ENCODE results near the gene FSHB. TPM values are rescaled to one million over a fixed set of nuclear protein-coding genes. Genes with fewer than 3 reads are reported as not detected.

The FSHB gene
- total RNA-seq, 1 donor from 2014 or later: not detected

- H3K9me3 ChIP-seq: peaks cover 5% of the 10 kb centered on the region
- H3K27me3 ChIP-seq (ENCODE audit: low read depth): no peaks in the 10 kb centered on the region
- H3K4me3 ChIP-seq: no peak overlapping the region
- DNase-seq (no peak), ATAC-seq (no peak)
- H3K36me3 ChIP-seq: no peaks in the 10 kb centered on the region
- H3K27ac ChIP-seq: no peak overlapping the region
- TF ChIP-seq CTCF (IDR thresholded peaks at IDR 0.05): no peak
- intact Hi-C loops (cut with DNase I): no loop called here
- H3K4me1 ChIP-seq: no peaks in the 10 kb centered on the region
Measured at GRCh38 chr11:30225642-30226041, 5.2 kb upstream of the FSHB start.

GRCh38 chr11:30228323-30228884 is 2.4 kb upstream of the FSHB start:
- no peak overlapping the region for H3K27ac ChIP-seq
- no peaks in the 10 kb centered on the region for H3K27me3 ChIP-seq (ENCODE audit: low read depth)
- no peaks in the 10 kb centered on the region for H3K36me3 ChIP-seq
- H3K4me1 ChIP-seq: no peaks in the 10 kb centered on the region
- peaks cover 5% of the 10 kb centered on the region for H3K9me3 ChIP-seq
- intact Hi-C loops (cut with DNase I): no loop called here
- TF ChIP-seq CTCF (IDR thresholded peaks at IDR 0.05): no peak
- DNase-seq (no peak), ATAC-seq (no peak)
- no peak overlapping the region for H3K4me3 ChIP-seq

- Histone ChIP-seq H3K27ac (no peak overlapping the region), H3K4me1 (no peaks in the 10 kb centered on the region), H3K36me3 (no peaks in the 10 kb centered on the region), H3K27me3 (ENCODE audit: low read depth) (no peaks in the 10 kb centered on the region), H3K9me3 (no peaks in the 10 kb centered on the region), H3K4me3 (no peak overlapping the region)
- DNase-seq (no peak), ATAC-seq (no peak)
- TF ChIP-seq CTCF (IDR thresholded peaks at IDR 0.05): no peak
- intact Hi-C loops (cut with DNase I): no loop called here
Measured at GRCh38 chr11:30239025-30239424, 8.2 kb downstream of the FSHB start.

GRCh38 chr11:30244265-30244664 is 13.5 kb downstream of the FSHB start:
- no peaks in the 10 kb centered on the region for H3K9me3 ChIP-seq
- H3K36me3 ChIP-seq: no peaks in the 10 kb centered on the region
- no peaks in the 10 kb centered on the region for H3K27me3 ChIP-seq (ENCODE audit: low read depth)
- H3K27ac ChIP-seq: no peak overlapping the region
- H3K4me3 ChIP-seq: no peak overlapping the region
- no peak for TF ChIP-seq CTCF (IDR thresholded peaks at IDR 0.05)
- intact Hi-C loops (cut with DNase I): no loop called here
- DNase-seq: no peak
- no peaks in the 10 kb centered on the region for H3K4me1 ChIP-seq
- no peak for ATAC-seq

GRCh38 chr11:30245621-30246020 is 14.8 kb downstream of the FSHB start:
- Histone ChIP-seq H3K27ac (no peak overlapping the region), H3K36me3 (no peaks in the 10 kb centered on the region), H3K4me1 (no peaks in the 10 kb centered on the region), H3K9me3 (no peaks in the 10 kb centered on the region), H3K27me3 (ENCODE audit: low read depth) (no peaks in the 10 kb centered on the region), H3K4me3 (no peak overlapping the region)
- ATAC-seq (no peak), DNase-seq (no peak)
- intact Hi-C loops (cut with DNase I): no loop called here
- TF ChIP-seq CTCF (IDR thresholded peaks at IDR 0.05): no peak
